Sigmoid colon (tissue), 7 donors: ENCODE measurements around the gene IL1RN. TPM values are rescaled to one million over a fixed set of nuclear protein-coding genes. Genes with fewer than 3 reads are reported as not detected.

ENCODE experiments used
- DNase-seq: peaks from one replicate; pipeline ENCODE4 v3.0.0-alpha.2; 2019
- H3K27ac ChIP-seq, 4 donors: fragments of 200-600 bp; sonication (generic); one replicate each; pipeline ENCODE4 v1.5.1; 2016 to 2019; ENCODE audit warnings: mild to moderate bottlenecking in 1 of 4
- H3K27me3 ChIP-seq, 3 donors: fragments of 200-600 bp; sonication (generic); one replicate each; pipeline ENCODE4 v1.5.1; 2019; ENCODE audit warnings: mild to moderate bottlenecking in 1 of 3
- H3K36me3 ChIP-seq, 4 donors: fragments of 200-600 bp; sonication (generic); one replicate each; pipeline ENCODE4 v1.5.1; 2016 to 2019
- H3K4me1 ChIP-seq, 4 donors: fragments of 200-600 bp; sonication (generic); one replicate each; pipeline ENCODE4 v1.5.1; 2017 to 2019
- H3K4me3 ChIP-seq, 4 donors: fragments of 200-600 bp; sonication (generic); one replicate each; pipeline ENCODE4 v1.5.1; 2017 to 2019; ENCODE audit warnings: mild to moderate bottlenecking in 2 of 4, moderate library complexity in 1 of 4
- H3K9me3 ChIP-seq, 4 donors: fragments of 200-600 bp in 3 of 4; sonication (generic) in 3 of 4; one replicate each; pipeline versions ENCODE4 v1.5.1 to v1.6.1; 2013 to 2019
- CTCF ChIP-seq, 4 experiments: fragments of 450-650 bp in 3 of 4; fragments of 200-600 bp in 1 of 4; IDR thresholded peaks; one replicate each; pipeline ENCODE4 v1.5.1; 2016 to 2019; ENCODE audit warnings: antibody characterized with exemption in 4 of 4, mild to moderate bottlenecking in 3 of 4, moderate library complexity in 2 of 4
- EP300 ChIP-seq, 4 donors: sonication (generic); formaldehyde crosslinking; IDR thresholded peaks; one replicate each; pipeline ENCODE4 v1.6.1; 2017; ENCODE audit warnings: antibody characterized with exemption in 4 of 4
- POLR2A ChIP-seq, 2 donors: fragments of 450-650 bp; IDR thresholded peaks; one replicate each; pipeline ENCODE4 v1.6.1; 2016; ENCODE audit warnings: antibody characterized with exemption in 2 of 2, mild to moderate bottlenecking in 2 of 2, moderate library complexity in 2 of 2
- POLR2AphosphoS5 ChIP-seq, 4 donors: sonication (generic); formaldehyde crosslinking; IDR thresholded peaks; one replicate each; pipeline ENCODE4 v1.6.1; 2017; ENCODE audit warnings: antibody characterized with exemption in 4 of 4
- WGBS, 2 donors: extraction: QIAGEN DNeasy Blood & Tissue Kit; methylation state at CpG; one replicate each; pipeline ENCODE4 v1.1.7; 2013; 5-methylcytosine and 5-hydroxymethylcytosine counted together
- intact Hi-C: fragments of 100-400 bp; cut with DNase I; formaldehyde crosslinking; loops from one replicate; pipeline ENCODE4 v1.15.1; 2023
- polyA plus RNA-seq, 3 donors: library from polyadenylated mRNA; stranded (reverse); fragments of 200-250 nt; gene quantifications; one replicate each; pipeline ENCODE4 v1.2.3, GENCODE V29; 2013
- total RNA-seq, 4 donors: library from RNA; depleted of rRNA; stranded (reverse); fragments of >200 nt; gene quantifications; one replicate each; pipeline ENCODE4 v1.1.0, GENCODE V29; 2016
- donor health status: healthy with polysubstance abuse.
- donor health status: Bipolar disorder and iron deficiency.
- donor health status: healthy.

IL1RN gene
- total and polyA plus RNA-seq, 7 donors, result 0.55 to 19.9 (median 6.6) TPM; not detected in 2

- Histone ChIP-seq H3K27ac (no peak overlapping the region), H3K9me3 (no peaks in the 10 kb centered on the region)
- intact Hi-C loops, result no loop called here
These were observed 33.6 kb downstream of the IL1RN start for GRCh38 chr2:113160962-113161361.

GRCh38 chr2:113162173-113162572 is 34.8 kb downstream of the IL1RN start:
- WGBS, 2 donors, result 86 to 92% methylated on average over 10 of the region's 10 CpGs
- intact Hi-C loops, result no loop called here
- Histone ChIP-seq H3K9me3 (no peaks in the 10 kb centered on the region), H3K27ac (no peak overlapping the region), H3K4me1 (no peaks in the 10 kb centered on the region), H3K36me3 (no peaks in the 10 kb centered on the region), H3K4me3 (no peak overlapping the region), H3K27me3 (peaks cover 0 to 14% (median 5%) of the 10 kb centered on the region in 3 donors)
- no peak for DNase-seq
- no peak for TF ChIP-seq POLR2A (IDR thresholded peaks at IDR 0.05)
- no peak for TF ChIP-seq CTCF (IDR thresholded peaks at IDR 0.05)
- no peak for TF ChIP-seq POLR2AphosphoS5 (IDR thresholded peaks at IDR 0.05)
- no peak for TF ChIP-seq EP300 (IDR thresholded peaks at IDR 0.05)

More at GRCh38 chr2:113160962-113161361, 33.6 kb downstream of the IL1RN start:
- Histone ChIP-seq H3K36me3 (no peaks in the 10 kb centered on the region), H3K4me3 (no peak overlapping the region), H3K27me3 (peaks cover 0 to 26% (median 7%) of the 10 kb centered on the region in 3 donors), H3K4me1 (no peaks in the 10 kb centered on the region)
- TF ChIP-seq POLR2AphosphoS5 (IDR thresholded peaks at IDR 0.05), result no peak
- no peak for TF ChIP-seq EP300 (IDR thresholded peaks at IDR 0.05)
- TF ChIP-seq POLR2A (IDR thresholded peaks at IDR 0.05), result no peak
- TF ChIP-seq CTCF (IDR thresholded peaks at IDR 0.05), result no peak
- WGBS, 2 donors, result 94 to 95% methylated on average over 5 of the region's 5 CpGs
- no peak for DNase-seq

GRCh38 chr2:113162869-113163268 is 35.5 kb downstream of the IL1RN start:
- intact Hi-C loops, result no loop called here
- Histone ChIP-seq H3K4me1 (no peaks in the 10 kb centered on the region), H3K9me3 (no peaks in the 10 kb centered on the region), H3K27me3 (peaks cover 0 to 8% (median under 1%) of the 10 kb centered on the region in 3 donors), H3K4me3 (no peak overlapping the region), H3K36me3 (no peaks in the 10 kb centered on the region), H3K27ac (no peak overlapping the region)
- no peak for DNase-seq
- no peak for TF ChIP-seq CTCF (IDR thresholded peaks at IDR 0.05)
- no peak for TF ChIP-seq POLR2A (IDR thresholded peaks at IDR 0.05)

- no peaks in the 10 kb centered on the region for H3K27me3 ChIP-seq
- intact Hi-C loops, result no loop called here
- no peaks in the 10 kb centered on the region for H3K9me3 ChIP-seq
- DNase-seq, result no peak
- no peaks in the 10 kb centered on the region for H3K36me3 ChIP-seq
- H3K27ac ChIP-seq, result no peak overlapping the region
- 78 to 85% methylated on average over 11 of the region's 11 CpGs for WGBS, 2 donors
- no peak for TF ChIP-seq EP300 (IDR thresholded peaks at IDR 0.05)
- no peak overlapping the region for H3K4me3 ChIP-seq
- no peaks in the 10 kb centered on the region for H3K4me1 ChIP-seq
These were observed 37.0 kb downstream of the IL1RN start for GRCh38 chr2:113164215-113164929.

GRCh38 chr2:113164930-113165585 is 37.7 kb downstream of the IL1RN start:
- Histone ChIP-seq H3K4me3 (no peak overlapping the region), H3K9me3 (no peaks in the 10 kb centered on the region), H3K4me1 (no peaks in the 10 kb centered on the region), H3K27ac (no peak overlapping the region), H3K27me3 (no peaks in the 10 kb centered on the region), H3K36me3 (no peaks in the 10 kb centered on the region)
- 50 to 80% methylated on average over 10 of the region's 10 CpGs for WGBS, 2 donors
- DNase-seq, result no peak
- intact Hi-C loops, result no loop called here
- no peak for TF ChIP-seq CTCF (IDR thresholded peaks at IDR 0.05)
- no peak for TF ChIP-seq POLR2A (IDR thresholded peaks at IDR 0.05)
- no peak for TF ChIP-seq POLR2AphosphoS5 (IDR thresholded peaks at IDR 0.05)
- no peak for TF ChIP-seq EP300 (IDR thresholded peaks at IDR 0.05)
